LNCAP (cell line): ENCODE data around the gene RRP1.

Experiments used
- CTCF ChIP-seq: fragments of 450-650 bp; IDR thresholded peaks from 2 replicates; pipeline ENCODE4 v1.5.1; 2017; ENCODE audit warnings: mild to moderate bottlenecking

The RRP1 gene

GRCh38 chr21:43808832-43809251 is 19.5 kb downstream of the RRP1 start:
- no peak for TF ChIP-seq CTCF

- TF ChIP-seq CTCF = no peak
These were observed 20.0 kb downstream of the RRP1 start for GRCh38 chr21:43809346-43809799.

GRCh38 chr21:43809853-43810504 is 20.6 kb downstream of the RRP1 start:
- TF ChIP-seq CTCF = no peak

- peak; percentile 95 for TF ChIP-seq CTCF
These were observed 21.3 kb downstream of the RRP1 start for GRCh38 chr21:43810505-43811261.

- no peak for TF ChIP-seq CTCF
These were observed 22.1 kb downstream of the RRP1 start for GRCh38 chr21:43811262-43812105.

- no peak for TF ChIP-seq CTCF
These were observed 22.9 kb downstream of the RRP1 start for GRCh38 chr21:43812139-43812821.

GRCh38 chr21:43812957-43813655 is 23.7 kb downstream of the RRP1 start:
- no peak for TF ChIP-seq CTCF
